Liver (tissue), 9 donors: Measurements from ENCODE around the gene DSEL. TPM values are rescaled to one million over a fixed set of nuclear protein-coding genes. Genes with fewer than 3 reads are reported as not detected.

Experiments
- DNase-seq: peaks from one replicate; pipeline ENCODE4 v3.0.0-alpha.2; 2017; ENCODE audit warnings: low spot score
- H3K27ac ChIP-seq, 2 donors: one replicate each; pipeline ENCODE4 v1.7.0; 2013; ENCODE audit warnings: inconsistent platforms in 2 of 2, low read length in 2 of 2, control low read depth in 1 of 2, low read depth in 1 of 2, mild to moderate bottlenecking in 1 of 2
- H3K27me3 ChIP-seq, 4 donors: one replicate each; pipeline versions ENCODE4 v1.6.1 to v1.7.0; 2013; ENCODE audit warnings: low read length in 3 of 4, inconsistent platforms in 1 of 4, mild to moderate bottlenecking in 1 of 4, moderate library complexity in 1 of 4; ENCODE audit not compliant: control insufficient read depth in 4 of 4, insufficient read depth in 4 of 4
- H3K36me3 ChIP-seq, 4 donors: one replicate each; pipeline versions ENCODE4 v1.6.1 to v1.7.0; 2013; ENCODE audit warnings: low read length in 3 of 4, mild to moderate bottlenecking in 3 of 4, low read depth in 1 of 4, moderate library complexity in 1 of 4; ENCODE audit not compliant: control insufficient read depth in 4 of 4, insufficient read depth in 3 of 4
- H3K4me1 ChIP-seq, 4 donors: one replicate each; pipeline versions ENCODE4 v1.6.1 to v1.7.0; 2013; ENCODE audit warnings: low read length in 3 of 4, mild to moderate bottlenecking in 3 of 4, moderate library complexity in 1 of 4; ENCODE audit not compliant: control insufficient read depth in 4 of 4, insufficient read depth in 4 of 4
- H3K4me3 ChIP-seq, 3 donors: one replicate each; pipeline versions ENCODE4 v1.6.1 to v1.7.0; 2013; ENCODE audit warnings: low read length in 3 of 3, control low read depth in 1 of 3, low read depth in 1 of 3, mild to moderate bottlenecking in 1 of 3
- H3K9ac ChIP-seq, 2 donors: one replicate each; pipeline ENCODE4 v1.7.0; 2013; ENCODE audit warnings: low read length in 2 of 2, mild to moderate bottlenecking in 2 of 2, moderate library complexity in 2 of 2, control low read depth in 1 of 2, low read depth in 1 of 2
- H3K9me3 ChIP-seq, 4 donors: one replicate each; pipeline versions ENCODE4 v1.6.1 to v1.7.0; 2013; ENCODE audit warnings: low read length in 3 of 4; ENCODE audit not compliant: control insufficient read depth in 4 of 4
- EGR1 ChIP-seq, 2 donors: IDR thresholded peaks; 2 replicates each; pipeline ENCODE4 v1.6.1; 2016 to 2018; ENCODE audit warnings: antibody characterized with exemption in 2 of 2, low read depth in 2 of 2
- GABPA ChIP-seq, 2 donors: IDR thresholded peaks in 1 of 2; conservative IDR thresholded peaks in 1 of 2; 2 replicates each; pipeline ENCODE4 v1.6.1; 2016; ENCODE audit warnings: antibody characterized with exemption in 2 of 2, mild to moderate bottlenecking in 1 of 2, moderate library complexity in 1 of 2
- HNF4A ChIP-seq, 2 donors: conservative IDR thresholded peaks; 2 replicates each; pipeline ENCODE4 v1.6.1; 2016; ENCODE audit warnings: antibody characterized with exemption in 2 of 2, mild to moderate bottlenecking in 2 of 2
- HNF4G ChIP-seq: IDR thresholded peaks from 2 replicates; pipeline ENCODE4 v1.6.1; 2016; ENCODE audit warnings: antibody characterized with exemption
- JUND ChIP-seq, 2 donors: IDR thresholded peaks; 2 replicates each; pipeline ENCODE4 v1.6.1; 2016; ENCODE audit warnings: antibody characterized with exemption in 2 of 2
- NR2F2 ChIP-seq: IDR thresholded peaks from 2 replicates; pipeline ENCODE4 v1.6.1; 2016; ENCODE audit warnings: antibody characterized with exemption
- RAD21 ChIP-seq, 2 donors: IDR thresholded peaks; 2 replicates each; pipeline ENCODE4 v1.6.1; 2016; ENCODE audit warnings: antibody characterized with exemption in 2 of 2, mild to moderate bottlenecking in 2 of 2
- RXRA ChIP-seq, 2 donors: IDR thresholded peaks; 2 replicates each; pipeline ENCODE4 v1.6.1; 2017 to 2018; ENCODE audit warnings: antibody characterized with exemption in 2 of 2, mild to moderate bottlenecking in 1 of 2
- SP1 ChIP-seq: IDR thresholded peaks from 2 replicates; pipeline ENCODE4 v1.6.1; 2018; ENCODE audit warnings: antibody characterized with exemption, mild to moderate bottlenecking
- WGBS: extraction: QIAGEN DNeasy Blood & Tissue Kit; methylation state at CpG from one replicate; pipeline ENCODE4 v1.1.7; 2013; 5-methylcytosine and 5-hydroxymethylcytosine counted together
- polyA plus RNA-seq, 2 donors: library from polyadenylated mRNA; stranded (reverse) in 1 of 2; unstranded in 1 of 2; fragments of 200-250 nt in 1 of 2; fragments of >200 nt in 1 of 2; fragmentation: Nextera tagmentation in 1 of 2; extraction: Ambion mirVana in 1 of 2; gene quantifications; one replicate each; pipeline versions ENCODE4 v1.2.1 to v1.2.3, GENCODE V29; 2013 to 2015
- total RNA-seq, 2 donors: library from RNA; depleted of rRNA; stranded (reverse); fragments of >200 nt; gene quantifications; one replicate each; pipeline ENCODE4 v1.2.3, GENCODE V29; 2014
- TF ChIP-seq, protein P1 (sequence below): IDR thresholded peaks from 2 replicates; pipeline ENCODE4 v1.6.1; 2016; ENCODE audit warnings: antibody characterized with exemption
- TF ChIP-seq, protein P2 (sequence below): IDR thresholded peaks from 2 replicates; pipeline ENCODE4 v1.6.1; 2016; ENCODE audit warnings: antibody characterized with exemption
- TF ChIP-seq, protein P3 (sequence below): fragments of 150-350 bp; IDR thresholded peaks from 2 replicates; pipeline ENCODE4 v1.5.1; 2017; ENCODE audit warnings: improper control_type of control experiment, low read depth, low read length; ENCODE audit not compliant: missing input control
- TF ChIP-seq, protein P4 (sequence below): IDR thresholded peaks from 2 replicates; pipeline ENCODE4 v1.6.1; 2016; ENCODE audit warnings: antibody characterized with exemption, mild to moderate bottlenecking
- TF ChIP-seq, protein P5 (sequence below): IDR thresholded peaks from 2 replicates; pipeline ENCODE4 v1.6.1; 2016; ENCODE audit warnings: antibody characterized with exemption
- donor health status: healthy.
- donor health status: healthy.
- donor health status: healthy.
- donor health status: healthy.
- donor health status: healthy.

DSEL gene
- total and polyA plus RNA-seq, 4 donors: 1.7 to 4.9 (median 3.4) TPM

DNA sequence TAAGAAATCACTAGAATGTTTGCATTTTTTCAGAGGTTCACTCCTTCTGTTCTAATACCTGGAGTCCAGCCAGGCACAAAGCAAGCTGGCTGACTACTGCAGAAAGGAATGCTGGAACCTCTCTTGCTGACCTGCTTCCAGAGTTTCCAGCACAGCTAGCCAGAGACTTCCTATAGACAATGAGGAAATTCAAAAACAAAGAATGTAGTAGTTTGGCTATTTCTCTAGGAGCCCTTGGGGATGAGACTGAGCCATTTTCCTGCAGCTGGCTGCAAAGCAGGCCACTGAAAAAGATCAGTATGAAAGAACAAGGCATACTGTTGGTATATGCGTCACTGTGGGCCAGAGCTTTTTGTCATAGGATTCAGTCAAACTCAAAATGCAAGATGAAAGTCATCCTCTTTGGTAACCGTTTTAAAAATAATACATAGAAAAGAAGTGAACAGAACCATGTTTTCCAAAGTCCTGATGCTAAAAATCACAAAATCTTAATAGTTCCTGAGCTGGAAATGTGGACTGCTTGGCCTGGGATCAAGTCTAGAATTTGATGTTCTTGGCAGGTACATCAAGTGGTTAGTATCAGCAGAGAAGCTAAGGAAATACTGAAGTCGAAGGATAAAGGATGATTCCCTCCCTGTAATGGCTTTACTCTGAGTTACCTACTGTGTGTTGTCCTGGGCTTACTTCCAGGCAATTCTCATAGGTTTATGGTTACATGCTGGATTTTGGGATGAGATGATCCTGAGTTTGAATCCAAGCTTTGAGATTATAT is 9.0 kb upstream of the DSEL start:
- H3K9me3 ChIP-seq: no peaks in the 10 kb centered on the region
- no peak overlapping the region for H3K27ac ChIP-seq
- H3K9ac ChIP-seq: no peak overlapping the region
- no peak overlapping the region for H3K4me3 ChIP-seq
- TF ChIP-seq RXRA (IDR thresholded peaks at IDR 0.05) (peak in 1 of 2 donors; percentile 11), JUND (IDR thresholded peaks at IDR 0.05) (peak; percentile 62 to 84), HNF4A (conservative IDR thresholded peaks at IDR 0.05) (peak in 1 of 2 donors; percentile 6), SP1 (peak; percentile 33), RAD21 (IDR thresholded peaks at IDR 0.05) (peak; percentile 36 to 48), EGR1 (IDR thresholded peaks at IDR 0.05; ENCODE audit: low read depth in 2 of 2) (no peak)
- TF ChIP-seq, protein P1, sequence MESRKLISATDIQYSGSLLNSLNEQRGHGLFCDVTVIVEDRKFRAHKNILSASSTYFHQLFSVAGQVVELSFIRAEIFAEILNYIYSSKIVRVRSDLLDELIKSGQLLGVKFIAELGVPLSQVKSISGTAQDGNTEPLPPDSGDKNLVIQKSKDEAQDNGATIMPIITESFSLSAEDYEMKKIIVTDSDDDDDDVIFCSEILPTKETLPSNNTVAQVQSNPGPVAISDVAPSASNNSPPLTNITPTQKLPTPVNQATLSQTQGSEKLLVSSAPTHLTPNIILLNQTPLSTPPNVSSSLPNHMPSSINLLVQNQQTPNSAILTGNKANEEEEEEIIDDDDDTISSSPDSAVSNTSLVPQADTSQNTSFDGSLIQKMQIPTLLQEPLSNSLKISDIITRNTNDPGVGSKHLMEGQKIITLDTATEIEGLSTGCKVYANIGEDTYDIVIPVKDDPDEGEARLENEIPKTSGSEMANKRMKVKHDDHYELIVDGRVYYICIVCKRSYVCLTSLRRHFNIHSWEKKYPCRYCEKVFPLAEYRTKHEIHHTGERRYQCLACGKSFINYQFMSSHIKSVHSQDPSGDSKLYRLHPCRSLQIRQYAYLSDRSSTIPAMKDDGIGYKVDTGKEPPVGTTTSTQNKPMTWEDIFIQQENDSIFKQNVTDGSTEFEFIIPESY: no peak
- TF ChIP-seq, protein P2, sequence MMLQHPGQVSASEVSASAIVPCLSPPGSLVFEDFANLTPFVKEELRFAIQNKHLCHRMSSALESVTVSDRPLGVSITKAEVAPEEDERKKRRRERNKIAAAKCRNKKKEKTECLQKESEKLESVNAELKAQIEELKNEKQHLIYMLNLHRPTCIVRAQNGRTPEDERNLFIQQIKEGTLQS: peak; percentile 44
- H3K36me3 ChIP-seq: no peaks in the 10 kb centered on the region
- H3K4me1 ChIP-seq: no peaks in the 10 kb centered on the region
- WGBS: 76% methylated on average over 3 of the region's 3 CpGs
- no peaks in the 10 kb centered on the region for H3K27me3 ChIP-seq
- no peak for DNase-seq

DNA sequence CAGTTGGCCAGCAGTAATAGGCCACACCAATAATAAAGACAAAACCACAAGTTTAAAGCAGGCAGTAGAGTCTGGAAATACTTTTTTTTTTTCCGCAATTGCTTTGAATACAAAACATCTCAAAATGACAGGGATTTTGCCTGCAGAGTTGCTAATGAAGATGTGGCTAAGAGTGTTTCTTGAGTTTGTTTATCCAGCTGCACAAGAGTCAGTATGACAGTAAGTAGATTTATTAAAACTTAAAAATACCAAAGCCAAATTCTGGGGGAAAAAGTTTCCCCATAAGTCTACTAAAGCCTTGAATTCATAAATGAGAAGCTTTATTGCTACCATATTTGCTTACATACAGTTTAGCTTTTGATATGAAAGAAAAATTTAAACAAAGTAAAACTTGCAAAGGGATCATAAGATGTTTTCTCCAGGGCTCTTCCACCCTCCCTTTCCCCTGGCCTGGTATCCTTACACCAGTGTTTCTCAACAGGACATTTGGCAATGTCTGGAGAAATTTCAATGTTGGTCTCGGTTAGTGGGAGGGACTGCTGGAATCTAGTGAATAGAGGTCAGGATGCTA is 3.9 kb upstream of the DSEL start:
- Histone ChIP-seq H3K36me3 (no peaks in the 10 kb centered on the region), H3K27me3 (no peaks in the 10 kb centered on the region), H3K9ac (no peak overlapping the region), H3K9me3 (no peaks in the 10 kb centered on the region), H3K4me1 (peaks cover 0 to 7% (median 6%) of the 10 kb centered on the region in 4 donors), H3K27ac (no peak overlapping the region), H3K4me3 (no peak overlapping the region)
- WGBS: 81% methylated on average over 2 of the region's 2 CpGs
- TF ChIP-seq NR2F2 (no peak), HNF4G (no peak), RAD21 (IDR thresholded peaks at IDR 0.05) (no peak)
- TF ChIP-seq, protein P3, sequence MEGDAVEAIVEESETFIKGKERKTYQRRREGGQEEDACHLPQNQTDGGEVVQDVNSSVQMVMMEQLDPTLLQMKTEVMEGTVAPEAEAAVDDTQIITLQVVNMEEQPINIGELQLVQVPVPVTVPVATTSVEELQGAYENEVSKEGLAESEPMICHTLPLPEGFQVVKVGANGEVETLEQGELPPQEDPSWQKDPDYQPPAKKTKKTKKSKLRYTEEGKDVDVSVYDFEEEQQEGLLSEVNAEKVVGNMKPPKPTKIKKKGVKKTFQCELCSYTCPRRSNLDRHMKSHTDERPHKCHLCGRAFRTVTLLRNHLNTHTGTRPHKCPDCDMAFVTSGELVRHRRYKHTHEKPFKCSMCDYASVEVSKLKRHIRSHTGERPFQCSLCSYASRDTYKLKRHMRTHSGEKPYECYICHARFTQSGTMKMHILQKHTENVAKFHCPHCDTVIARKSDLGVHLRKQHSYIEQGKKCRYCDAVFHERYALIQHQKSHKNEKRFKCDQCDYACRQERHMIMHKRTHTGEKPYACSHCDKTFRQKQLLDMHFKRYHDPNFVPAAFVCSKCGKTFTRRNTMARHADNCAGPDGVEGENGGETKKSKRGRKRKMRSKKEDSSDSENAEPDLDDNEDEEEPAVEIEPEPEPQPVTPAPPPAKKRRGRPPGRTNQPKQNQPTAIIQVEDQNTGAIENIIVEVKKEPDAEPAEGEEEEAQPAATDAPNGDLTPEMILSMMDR: no peak
- no peak for DNase-seq

DNA sequence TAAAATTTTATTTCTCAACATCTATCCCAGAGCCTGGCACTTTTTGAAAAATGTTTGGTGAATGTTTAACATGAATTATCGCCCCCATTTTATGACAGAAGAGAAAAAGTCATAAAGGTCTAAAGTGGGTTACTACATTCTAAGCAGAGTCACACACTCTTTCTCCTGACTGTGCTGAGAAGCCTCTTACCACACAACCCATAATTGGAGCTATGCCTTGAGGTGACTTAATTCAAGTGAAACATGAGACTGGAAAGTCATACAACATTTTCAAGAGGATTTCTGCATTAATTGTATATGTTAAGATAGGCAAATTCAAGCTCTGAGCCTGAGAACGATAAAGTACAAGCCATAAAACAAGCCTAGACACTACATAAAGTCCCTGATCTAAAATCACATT is 3.1 kb upstream of the DSEL start:
- Histone ChIP-seq H3K27me3 (no peaks in the 10 kb centered on the region), H3K36me3 (no peaks in the 10 kb centered on the region), H3K9ac (no peak overlapping the region), H3K9me3 (no peaks in the 10 kb centered on the region), H3K4me1 (peaks cover 0 to 11% (median 8%) of the 10 kb centered on the region in 4 donors), H3K27ac (no peak overlapping the region), H3K4me3 (no peak overlapping the region)
- 83% methylated on average over 2 of the region's 2 CpGs for WGBS
- DNase-seq: no peak
- TF ChIP-seq RXRA (IDR thresholded peaks at IDR 0.05) (no peak), EGR1 (IDR thresholded peaks at IDR 0.05; ENCODE audit: low read depth in 2 of 2) (no peak), RAD21 (IDR thresholded peaks at IDR 0.05) (no peak), NR2F2 (no peak), HNF4A (conservative IDR thresholded peaks at IDR 0.05) (no peak), JUND (IDR thresholded peaks at IDR 0.05) (no peak), GABPA (IDR thresholded peaks at IDR 0.05 in 1 of 2, conservative IDR thresholded peaks at IDR 0.05 in 1 of 2) (no peak)
- TF ChIP-seq, protein P4, sequence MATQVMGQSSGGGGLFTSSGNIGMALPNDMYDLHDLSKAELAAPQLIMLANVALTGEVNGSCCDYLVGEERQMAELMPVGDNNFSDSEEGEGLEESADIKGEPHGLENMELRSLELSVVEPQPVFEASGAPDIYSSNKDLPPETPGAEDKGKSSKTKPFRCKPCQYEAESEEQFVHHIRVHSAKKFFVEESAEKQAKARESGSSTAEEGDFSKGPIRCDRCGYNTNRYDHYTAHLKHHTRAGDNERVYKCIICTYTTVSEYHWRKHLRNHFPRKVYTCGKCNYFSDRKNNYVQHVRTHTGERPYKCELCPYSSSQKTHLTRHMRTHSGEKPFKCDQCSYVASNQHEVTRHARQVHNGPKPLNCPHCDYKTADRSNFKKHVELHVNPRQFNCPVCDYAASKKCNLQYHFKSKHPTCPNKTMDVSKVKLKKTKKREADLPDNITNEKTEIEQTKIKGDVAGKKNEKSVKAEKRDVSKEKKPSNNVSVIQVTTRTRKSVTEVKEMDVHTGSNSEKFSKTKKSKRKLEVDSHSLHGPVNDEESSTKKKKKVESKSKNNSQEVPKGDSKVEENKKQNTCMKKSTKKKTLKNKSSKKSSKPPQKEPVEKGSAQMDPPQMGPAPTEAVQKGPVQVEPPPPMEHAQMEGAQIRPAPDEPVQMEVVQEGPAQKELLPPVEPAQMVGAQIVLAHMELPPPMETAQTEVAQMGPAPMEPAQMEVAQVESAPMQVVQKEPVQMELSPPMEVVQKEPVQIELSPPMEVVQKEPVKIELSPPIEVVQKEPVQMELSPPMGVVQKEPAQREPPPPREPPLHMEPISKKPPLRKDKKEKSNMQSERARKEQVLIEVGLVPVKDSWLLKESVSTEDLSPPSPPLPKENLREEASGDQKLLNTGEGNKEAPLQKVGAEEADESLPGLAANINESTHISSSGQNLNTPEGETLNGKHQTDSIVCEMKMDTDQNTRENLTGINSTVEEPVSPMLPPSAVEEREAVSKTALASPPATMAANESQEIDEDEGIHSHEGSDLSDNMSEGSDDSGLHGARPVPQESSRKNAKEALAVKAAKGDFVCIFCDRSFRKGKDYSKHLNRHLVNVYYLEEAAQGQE: no peak
- TF ChIP-seq, protein P5, sequence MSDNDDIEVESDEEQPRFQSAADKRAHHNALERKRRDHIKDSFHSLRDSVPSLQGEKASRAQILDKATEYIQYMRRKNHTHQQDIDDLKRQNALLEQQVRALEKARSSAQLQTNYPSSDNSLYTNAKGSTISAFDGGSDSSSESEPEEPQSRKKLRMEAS: no peak
- TF ChIP-seq, protein P3: no peak
- TF ChIP-seq, protein P2: no peak
